BE2C (cell line): ENCODE measurements around the gene DAW1.

ENCODE experiments used
- DNase-seq: peaks from one replicate; pipeline ENCODE4 v3.0.0-alpha.2; 2020
- H3K27me3 ChIP-seq: fragments of 250-450 bp; sonication (Bioruptor Pico); 2 replicates; pipeline ENCODE4 v1.5.1; 2020; ENCODE audit warnings: mild to moderate bottlenecking
- H3K36me3 ChIP-seq: fragments of 250-450 bp; sonication (Bioruptor Pico); 2 replicates; pipeline ENCODE4 v1.5.1; 2020; ENCODE audit warnings: mild to moderate bottlenecking
- H3K4me1 ChIP-seq: fragments of 250-450 bp; sonication (Bioruptor Pico); 2 replicates; pipeline ENCODE4 v1.5.1; 2020
- H3K4me3 ChIP-seq: 2 replicates; pipeline ENCODE4 v1.5.1; 2011; ENCODE audit warnings: low read depth, low read length
- H3K9me3 ChIP-seq: fragments of 250-450 bp; sonication (Bioruptor Pico); 2 replicates; pipeline ENCODE4 v1.5.1; 2020
- TF ChIP-seq, protein P1 (sequence below): IDR thresholded peaks from 2 replicates; pipeline ENCODE4 v1.5.1; 2012; ENCODE audit warnings: mild to moderate bottlenecking, low read depth, low read length

The DAW1 gene

DNA sequence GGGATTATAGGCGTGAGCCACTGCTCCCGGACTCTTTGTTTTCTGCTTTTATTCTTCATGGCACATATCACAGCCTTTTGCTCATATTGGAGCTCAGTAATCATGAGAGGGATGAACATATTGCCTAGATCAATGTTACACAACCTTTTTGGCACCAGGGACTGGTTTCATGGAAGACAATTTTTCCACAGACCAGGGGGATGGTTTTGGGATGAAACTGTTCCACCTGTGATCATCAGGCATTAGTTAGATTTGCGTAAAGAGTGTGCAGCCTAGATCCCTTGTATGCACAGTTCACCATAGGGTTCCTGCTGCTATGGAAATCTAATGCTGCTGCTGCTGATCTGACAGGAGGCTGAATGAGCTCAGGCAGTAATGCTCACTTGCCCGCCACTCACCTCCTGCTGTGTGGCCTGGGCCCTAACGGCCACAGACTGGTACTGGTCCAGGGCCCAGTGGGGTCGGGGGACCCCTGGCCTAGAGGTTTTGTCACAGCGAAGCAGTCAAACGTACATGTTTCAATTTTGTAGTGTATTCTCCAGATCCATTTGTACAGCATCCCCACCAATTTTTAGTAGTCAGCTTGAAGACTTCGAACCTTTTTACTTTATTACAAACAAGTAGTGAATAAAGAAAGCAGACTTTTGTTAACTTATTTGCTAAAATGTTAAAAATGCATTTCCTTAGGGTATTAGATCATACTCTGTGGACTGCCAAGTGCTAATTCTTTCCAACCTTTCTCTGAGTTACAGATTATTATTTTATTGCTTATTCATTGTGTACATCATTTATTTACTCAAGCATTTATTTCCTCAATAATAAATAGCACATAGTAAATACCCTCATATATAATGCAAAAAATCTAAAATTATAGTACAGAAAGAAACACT is 6.2 kb downstream of the DAW1 start:
- TF ChIP-seq, protein P1, sequence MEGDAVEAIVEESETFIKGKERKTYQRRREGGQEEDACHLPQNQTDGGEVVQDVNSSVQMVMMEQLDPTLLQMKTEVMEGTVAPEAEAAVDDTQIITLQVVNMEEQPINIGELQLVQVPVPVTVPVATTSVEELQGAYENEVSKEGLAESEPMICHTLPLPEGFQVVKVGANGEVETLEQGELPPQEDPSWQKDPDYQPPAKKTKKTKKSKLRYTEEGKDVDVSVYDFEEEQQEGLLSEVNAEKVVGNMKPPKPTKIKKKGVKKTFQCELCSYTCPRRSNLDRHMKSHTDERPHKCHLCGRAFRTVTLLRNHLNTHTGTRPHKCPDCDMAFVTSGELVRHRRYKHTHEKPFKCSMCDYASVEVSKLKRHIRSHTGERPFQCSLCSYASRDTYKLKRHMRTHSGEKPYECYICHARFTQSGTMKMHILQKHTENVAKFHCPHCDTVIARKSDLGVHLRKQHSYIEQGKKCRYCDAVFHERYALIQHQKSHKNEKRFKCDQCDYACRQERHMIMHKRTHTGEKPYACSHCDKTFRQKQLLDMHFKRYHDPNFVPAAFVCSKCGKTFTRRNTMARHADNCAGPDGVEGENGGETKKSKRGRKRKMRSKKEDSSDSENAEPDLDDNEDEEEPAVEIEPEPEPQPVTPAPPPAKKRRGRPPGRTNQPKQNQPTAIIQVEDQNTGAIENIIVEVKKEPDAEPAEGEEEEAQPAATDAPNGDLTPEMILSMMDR = no peak
- H3K36me3 ChIP-seq = no peaks in the 10 kb centered on the region
- no peaks in the 10 kb centered on the region for H3K4me1 ChIP-seq
- H3K9me3 ChIP-seq = no peaks in the 10 kb centered on the region
- no peak for DNase-seq
- peaks cover 3% of the 10 kb centered on the region for H3K27me3 ChIP-seq
- H3K4me3 ChIP-seq = no peak overlapping the region

DNA sequence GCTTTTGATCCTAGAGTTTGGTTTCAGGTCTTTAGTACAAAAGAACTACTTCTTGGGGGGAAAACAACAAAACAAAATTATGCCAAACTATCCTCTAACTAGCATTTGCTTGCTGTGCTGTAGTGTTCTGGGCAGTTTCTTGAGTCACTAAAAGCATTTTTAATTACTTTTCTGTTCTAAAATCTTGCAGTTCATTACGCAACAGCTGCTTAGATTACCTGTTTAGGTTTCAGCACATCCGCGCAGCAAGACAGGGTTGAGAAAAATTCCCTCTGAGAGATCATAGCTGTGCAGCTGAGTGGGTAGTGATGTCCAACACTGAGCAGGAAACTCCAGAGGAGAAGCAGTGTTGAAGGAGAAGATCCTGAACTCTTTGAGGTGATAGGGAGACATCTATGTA is 9.0 kb downstream of the DAW1 start:
- Histone ChIP-seq H3K4me3 (no peak overlapping the region), H3K9me3 (no peaks in the 10 kb centered on the region), H3K4me1 (no peaks in the 10 kb centered on the region), H3K27me3 (peaks cover 3% of the 10 kb centered on the region; the same call in 1 of the 2 replicates), H3K36me3 (no peaks in the 10 kb centered on the region)
- DNase-seq = no peak
- TF ChIP-seq, protein P1 = no peak

DNA sequence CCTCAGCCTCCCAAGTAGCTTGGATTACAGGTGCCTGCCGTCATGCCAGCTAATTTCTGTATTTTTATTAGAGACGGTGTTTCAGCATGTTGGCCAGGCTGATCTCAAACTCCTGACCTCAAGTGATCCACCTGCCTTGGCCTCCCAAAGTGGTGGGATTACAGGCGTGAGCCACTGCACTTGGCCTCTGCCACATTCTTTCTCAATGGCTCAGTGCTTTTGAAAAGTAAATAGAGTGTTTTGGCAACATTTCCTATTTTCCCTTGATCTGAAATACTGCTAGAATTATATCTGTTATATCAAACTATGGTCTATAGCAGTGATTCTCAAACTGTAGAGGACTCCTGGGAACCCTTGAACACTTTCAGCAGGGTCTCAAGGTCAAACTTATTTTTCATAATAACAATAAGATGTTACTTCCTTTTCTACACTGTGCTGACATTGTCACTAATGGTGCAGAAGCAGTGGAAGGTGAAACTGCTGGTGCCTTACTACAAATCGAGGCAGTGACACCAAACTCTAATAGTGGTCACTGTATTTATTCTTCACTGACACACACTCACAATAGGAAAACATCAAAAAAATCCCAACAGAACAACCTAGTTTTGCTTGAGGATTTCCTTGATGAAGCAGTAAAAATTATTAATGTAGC is 10.6 kb downstream of the DAW1 start:
- DNase-seq = no peak
- H3K27me3 ChIP-seq = peaks cover 3% of the 10 kb centered on the region; the same call in 1 of the 2 replicates
- TF ChIP-seq, protein P1 = no peak
- H3K4me1 ChIP-seq = no peaks in the 10 kb centered on the region
- no peaks in the 10 kb centered on the region for H3K36me3 ChIP-seq
- H3K9me3 ChIP-seq = no peaks in the 10 kb centered on the region
- H3K4me3 ChIP-seq = no peak overlapping the region

DNA sequence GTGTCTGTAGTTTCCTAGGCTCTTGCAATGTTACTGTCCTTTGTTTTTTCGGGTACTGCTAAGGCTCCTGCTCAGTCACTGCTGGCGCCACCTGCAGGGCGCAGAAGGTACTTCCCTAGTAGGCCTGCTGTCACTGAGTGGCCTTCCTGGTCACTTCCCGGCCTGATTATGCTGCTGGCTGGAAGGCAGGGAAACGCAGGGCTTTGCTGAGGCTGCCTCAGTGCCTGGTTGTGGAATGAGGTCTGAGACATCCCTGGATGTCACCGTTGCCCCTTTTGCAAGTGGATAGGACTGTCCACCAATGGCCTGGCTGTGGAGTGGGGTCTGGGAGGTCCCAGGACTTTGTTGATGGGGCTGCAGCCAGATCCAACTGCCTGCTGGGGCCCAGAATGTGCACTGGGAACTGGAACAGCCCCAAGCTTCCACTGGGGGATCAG is 13.1 kb downstream of the DAW1 start:
- DNase-seq = peak; percentile 80
- Histone ChIP-seq H3K4me1 (no peaks in the 10 kb centered on the region), H3K9me3 (no peaks in the 10 kb centered on the region), H3K36me3 (no peaks in the 10 kb centered on the region), H3K27me3 (no peaks in the 10 kb centered on the region), H3K4me3 (no peak overlapping the region)
- TF ChIP-seq, protein P1 = peak; percentile 95

DNA sequence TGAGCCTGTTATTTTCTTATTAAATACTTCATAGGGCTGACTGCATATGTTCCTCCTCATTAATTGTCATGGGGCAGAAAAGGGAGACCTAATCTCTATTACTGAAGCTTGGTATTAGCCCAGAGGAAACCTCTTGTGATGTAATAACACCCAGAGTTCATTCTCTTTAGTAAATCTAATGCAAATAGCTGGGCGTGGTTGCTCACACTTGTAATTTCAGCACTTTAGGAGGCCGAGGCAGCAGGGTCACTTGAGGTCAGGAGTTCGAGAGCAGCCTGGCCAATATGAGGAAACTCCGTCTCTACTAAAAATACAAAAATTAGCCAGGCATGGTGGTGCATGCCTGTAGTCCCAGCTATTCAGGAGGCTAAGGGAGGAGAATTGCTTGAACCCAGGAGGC is 14.7 kb downstream of the DAW1 start:
- H3K27me3 ChIP-seq = no peaks in the 10 kb centered on the region
- no peaks in the 10 kb centered on the region for H3K36me3 ChIP-seq
- no peaks in the 10 kb centered on the region for H3K9me3 ChIP-seq
- no peak for DNase-seq
- TF ChIP-seq, protein P1 = no peak
- H3K4me1 ChIP-seq = no peaks in the 10 kb centered on the region
- no peak overlapping the region for H3K4me3 ChIP-seq

DNA sequence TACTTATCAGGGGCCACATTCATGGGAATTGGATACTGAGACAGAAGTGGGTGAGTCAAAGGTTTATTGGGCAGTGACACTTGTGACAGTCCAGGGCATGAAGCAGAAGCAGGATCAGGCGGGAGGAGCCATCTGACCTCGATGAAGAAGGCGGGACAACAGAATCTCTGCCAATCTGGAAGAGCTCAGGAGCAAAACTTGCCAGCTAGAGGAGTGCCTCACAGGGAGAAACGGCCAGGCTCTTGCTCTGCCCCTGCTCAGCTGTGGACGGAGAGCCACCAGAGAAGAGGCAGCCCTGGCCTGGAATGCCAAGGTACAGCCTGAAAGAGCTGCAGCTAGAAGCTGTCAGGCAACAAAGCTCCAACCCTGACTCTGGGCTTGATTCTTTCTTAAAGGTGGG is 16.9 kb downstream of the DAW1 start:
- TF ChIP-seq, protein P1 = no peak
- Histone ChIP-seq H3K4me3 (no peak overlapping the region), H3K36me3 (no peaks in the 10 kb centered on the region), H3K9me3 (no peaks in the 10 kb centered on the region), H3K27me3 (no peaks in the 10 kb centered on the region), H3K4me1 (no peaks in the 10 kb centered on the region)
- DNase-seq = no peak
